GM12892 (cell line): Measurements from ENCODE around the gene SH3RF3.

Source experiments
- POLR2A ChIP-seq: IDR thresholded peaks from 2 replicates; pipeline ENCODE4 v1.6.1; 2011; ENCODE audit warnings: low read depth, low read length, control low read depth
- POLR2AphosphoS5 ChIP-seq: IDR thresholded peaks from 2 replicates; pipeline ENCODE4 v1.6.1; 2011; ENCODE audit warnings: low read depth, low read length, control low read depth

DNA sequence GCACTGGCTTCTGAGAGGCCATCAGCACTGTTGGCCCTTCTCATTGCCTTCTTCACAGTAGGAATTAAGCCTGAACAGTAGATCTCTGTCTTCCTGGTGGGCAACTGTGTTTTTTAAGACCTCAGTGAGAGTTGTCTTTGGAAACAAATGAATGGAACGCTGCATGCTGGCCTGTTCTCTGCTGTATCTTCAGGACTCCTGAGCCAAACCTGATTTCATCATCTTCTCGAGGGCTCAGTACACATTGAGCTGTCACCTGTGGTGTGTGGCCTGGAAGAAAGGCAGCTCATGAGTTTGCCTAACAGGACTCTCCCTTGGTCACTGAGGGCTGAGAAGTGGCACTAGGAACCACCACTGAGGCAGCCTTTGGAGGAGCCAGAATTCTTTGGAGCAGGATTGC lies 39.7 kb downstream of the SH3RF3 start:
- TF ChIP-seq POLR2A (no peak), POLR2AphosphoS5 (no peak)
